GM23338 (cell line): ENCODE results near the gene CBX5. TPM values are rescaled to one million over a fixed set of nuclear protein-coding genes. Genes with fewer than 3 reads are reported as not detected.

ENCODE experiments used
- ATAC-seq: fragments of 200-7000 bp; cut with Tn5 transposase; 3 replicates; pipeline ENCODE4 v1.9.1; 2020
- DNase-seq: peaks from one replicate; pipeline ENCODE4 v3.0.0-alpha.2; 2015; ENCODE audit warnings: low spot score
- H2AFZ ChIP-seq: fragments of 200-600 bp; sonication (generic); 2 replicates; pipeline ENCODE4 v1.8.0; 2016; ENCODE audit warnings: antibody characterized with exemption, mild to moderate bottlenecking, moderate library complexity
- H3F3A ChIP-seq: fragments of 200-600 bp; sonication (generic); replicated peaks from 2 replicates; pipeline ENCODE4 v1.8.0; 2017; ENCODE audit warnings: antibody characterized with exemption, mixed run types, low read depth
- H3K27ac ChIP-seq: fragments of 200-600 bp; sonication (generic); 2 replicates; pipeline ENCODE4 v1.6.1; 2016; ENCODE audit warnings: low read depth
- H3K27me3 ChIP-seq: fragments of 200-600 bp; sonication (generic); 2 replicates; pipeline ENCODE4 v1.8.0; 2016; ENCODE audit warnings: mild to moderate bottlenecking, mixed run types, moderate library complexity; ENCODE audit not compliant: insufficient read depth
- H3K36me3 ChIP-seq: fragments of 200-600 bp; sonication (generic); 2 replicates; pipeline ENCODE4 v1.8.0; 2016; ENCODE audit warnings: mild to moderate bottlenecking; ENCODE audit not compliant: insufficient read depth
- H3K4me1 ChIP-seq: fragments of 200-600 bp; sonication (generic); 2 replicates; pipeline ENCODE4 v1.8.0; 2016; ENCODE audit warnings: mild to moderate bottlenecking, moderate library complexity; ENCODE audit not compliant: insufficient read depth
- H3K4me2 ChIP-seq: fragments of 200-600 bp; sonication (generic); 2 replicates; pipeline ENCODE4 v1.7.1; 2017; ENCODE audit warnings: mixed run types
- H3K4me3 ChIP-seq: fragments of 200-600 bp; sonication (generic); 2 replicates; pipeline ENCODE4 v1.6.1; 2016; ENCODE audit warnings: mixed run types
- H3K79me2 ChIP-seq: fragments of 200-600 bp; sonication (generic); replicated peaks from 2 replicates; pipeline ENCODE4 v1.8.0; 2017; ENCODE audit warnings: mild to moderate bottlenecking; ENCODE audit not compliant: insufficient read depth
- H3K9me2 ChIP-seq: fragments of 200-600 bp; sonication (generic); 2 replicates; pipeline ENCODE4 v1.8.0; 2017; ENCODE audit not compliant: insufficient read depth
- H4K20me1 ChIP-seq: fragments of 200-600 bp; sonication (generic); replicated peaks from 2 replicates; pipeline ENCODE4 v1.8.0; 2017; ENCODE audit warnings: mild to moderate bottlenecking; ENCODE audit not compliant: insufficient read depth
- H3K27ac Mint-ChIP-seq: 2 replicates; pipeline ENCODE4 v1.8.0; 2020; ENCODE audit warnings: inconsistent platforms, mild to moderate bottlenecking, moderate library complexity, mixed read lengths
- H3K27me3 Mint-ChIP-seq: 3 replicates; pipeline ENCODE4 v1.8.0; 2022; ENCODE audit warnings: low read depth, mild to moderate bottlenecking, moderate library complexity, mixed read lengths, inconsistent platforms; ENCODE audit not compliant: insufficient read depth, poor library complexity
- H3K36me3 Mint-ChIP-seq: 3 replicates; pipeline ENCODE4 v1.8.0; 2021; ENCODE audit warnings: low read depth, mild to moderate bottlenecking, inconsistent platforms, moderate library complexity, mixed read lengths
- H3K4me1 Mint-ChIP-seq: 3 replicates; pipeline ENCODE4 v1.8.0; 2020; ENCODE audit warnings: mild to moderate bottlenecking, inconsistent platforms, mixed read lengths
- H3K4me3 Mint-ChIP-seq: 3 replicates; pipeline ENCODE4 v1.8.0; 2021; ENCODE audit warnings: moderate library complexity, mild to moderate bottlenecking, inconsistent platforms, mixed read lengths
- H3K9me3 Mint-ChIP-seq: 3 replicates; pipeline ENCODE4 v1.8.0; 2020; ENCODE audit warnings: moderate library complexity, mild to moderate bottlenecking, inconsistent platforms, mixed read lengths
- CTCF ChIP-seq, 2 experiments: fragments of 200-600 bp in 1 of 2; sonication (generic) in 1 of 2; conservative IDR thresholded peaks; 2 replicates each; pipeline versions ENCODE4 v1.5.1 to v1.6.1; 2016 to 2017; ENCODE audit warnings: antibody characterized with exemption in 2 of 2, low read depth in 2 of 2, mild to moderate bottlenecking in 2 of 2, moderate library complexity in 1 of 2
- ETS1 ChIP-seq: IDR thresholded peaks from 2 replicates; pipeline ENCODE4 v1.6.1; 2016; ENCODE audit warnings: antibody characterized with exemption
- EZH2 ChIP-seq: fragments of 200-600 bp; sonication (generic); IDR thresholded peaks from one replicate; pipeline ENCODE4 v1.8.0; 2017; ENCODE audit warnings: antibody characterized with exemption, mild to moderate bottlenecking, low read depth; ENCODE audit not compliant: unreplicated experiment
- NANOG ChIP-seq: IDR thresholded peaks from 2 replicates; pipeline ENCODE4 v1.6.1; 2016; ENCODE audit warnings: antibody characterized with exemption, borderline replicate concordance
- REST ChIP-seq: IDR thresholded peaks from one replicate; pipeline ENCODE4 v1.6.1; 2018; ENCODE audit warnings: antibody characterized with exemption; ENCODE audit not compliant: unreplicated experiment
- ZNF114 ChIP-seq: fragments of 250-450 bp; sonication (Bioruptor Pico); IDR thresholded peaks from 2 replicates; pipeline ENCODE4 v1.5.0; 2020; ENCODE audit warnings: mild to moderate bottlenecking, moderate library complexity
- ZNF331 ChIP-seq: fragments of 250-450 bp; sonication (Bioruptor Pico); IDR thresholded peaks from 2 replicates; pipeline ENCODE4 v1.5.0; 2020; ENCODE audit warnings: low read depth, mild to moderate bottlenecking, moderate library complexity
- ZNF462 ChIP-seq: fragments of 250-450 bp; sonication (Bioruptor Pico); IDR thresholded peaks from 2 replicates; pipeline ENCODE4 v1.5.0; 2020; ENCODE audit warnings: mild to moderate bottlenecking, moderate library complexity
- polyA plus RNA-seq: library from polyadenylated mRNA; unstranded; fragments of >200 nt; fragmentation: Nextera tagmentation; extraction: Ambion mirVana; gene quantifications from 2 replicates; pipeline ENCODE4 v1.2.1, GENCODE V29; 2016
- total RNA-seq: library from RNA; depleted of rRNA; stranded (reverse); fragments of >200 nt; shearing (Covaris generic); gene quantifications from 2 replicates; pipeline ENCODE4 v1.2.3, GENCODE V29; 2014

Gene CBX5
- total and polyA plus RNA-seq, 2 experiments from 2014 or later, result 152 to 212 TPM

- no peak for TF ChIP-seq CTCF (conservative IDR thresholded peaks at IDR 0.05; ENCODE audit: low read depth in 2 of 2)
These were observed 16.6 kb upstream of the CBX5 start (continued) for GRCh38 chr12:54296393-54297099.

- no peak for DNase-seq
- H3K36me3 Mint-ChIP-seq, result no peaks in the 10 kb centered on the region; the same call in 2 of the 3 replicates
- TF ChIP-seq ETS1 (no peak), NANOG (no peak), ZNF462 (CRISPR knock-in tag) (no peak), REST (no peak), ZNF331 (no peak), ZNF114 (no peak), EZH2 (no peak)
- H3K27ac Mint-ChIP-seq, result no peak overlapping the region
- H3K27me3 ChIP-seq, result peaks cover 11% of the 10 kb centered on the region
- H3K27me3 Mint-ChIP-seq, result peaks cover 16% of the 10 kb centered on the region
- no peak overlapping the region for H3K4me3 Mint-ChIP-seq
- H2AFZ ChIP-seq, result no peak overlapping the region
- peaks cover 8% of the 10 kb centered on the region for H3K4me1 Mint-ChIP-seq
- no peaks in the 10 kb centered on the region for H3K9me3 Mint-ChIP-seq
- peaks cover 7% of the 10 kb centered on the region for H3K4me1 ChIP-seq
- no peak overlapping the region for H3K27ac ChIP-seq
- H3K4me3 ChIP-seq, result no peak overlapping the region
- no peaks in the 10 kb centered on the region; the same call in 1 of the 2 replicates for H3K36me3 ChIP-seq
- H3K4me2 ChIP-seq, result no peak overlapping the region
- no peak; the same call in 2 of the 3 replicates for ATAC-seq
- H4K20me1 ChIP-seq, result no peaks in the 10 kb centered on the region
- peaks cover 6% of the 10 kb centered on the region; the same call in 1 of the 2 replicates for H3F3A ChIP-seq
- H3K79me2 ChIP-seq, result no peaks in the 10 kb centered on the region
- no peaks in the 10 kb centered on the region for H3K9me2 ChIP-seq
These were observed 15.1 kb upstream of the CBX5 start for GRCh38 chr12:54294953-54295566.
